ENCODE results near the gene IL16. TPM values are rescaled to one million over a fixed set of nuclear protein-coding genes. Genes with fewer than 3 reads are reported as not detected.

Gene IL16
- polyA plus RNA-seq, 6 donors from 2014 or later: 146 to 315 (median 222) TPM

DNA sequence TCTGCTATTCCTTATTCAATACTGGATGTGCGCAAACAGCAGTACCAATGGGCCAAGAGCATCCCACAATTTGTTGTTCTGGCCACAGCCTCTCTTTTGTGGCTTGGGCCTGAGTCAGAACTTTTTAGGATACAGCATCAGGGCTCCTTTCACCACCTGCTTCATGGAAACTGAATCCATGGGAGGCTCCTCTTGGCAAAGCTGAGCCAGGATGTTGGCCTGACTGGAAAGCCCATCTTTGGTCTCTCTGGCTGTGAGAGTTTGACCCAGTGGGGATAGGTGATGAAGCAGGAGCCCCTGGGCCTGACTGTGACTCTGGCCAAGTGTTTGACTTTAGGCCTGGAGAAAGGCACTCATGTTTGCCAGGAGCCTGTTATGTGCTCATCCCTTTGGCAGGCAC lies 27.6 kb downstream of the IL16 start:
- H3K27me3 Mint-ChIP-seq: peaks cover 9 to 25% (median 11%) of the 10 kb centered on the region in 3 donors
- DNase-seq: no peak
- H3K36me3 Mint-ChIP-seq: no peaks in the 10 kb centered on the region
- H3K4me1 Mint-ChIP-seq: no peaks in the 10 kb centered on the region
- H3K9me3 Mint-ChIP-seq: no peaks in the 10 kb centered on the region
- H3K4me3 Mint-ChIP-seq: no peak overlapping the region
- no peak for ATAC-seq (ENCODE audit: low read depth in 2 of 2)
- H3K27ac Mint-ChIP-seq: no peak overlapping the region

DNA sequence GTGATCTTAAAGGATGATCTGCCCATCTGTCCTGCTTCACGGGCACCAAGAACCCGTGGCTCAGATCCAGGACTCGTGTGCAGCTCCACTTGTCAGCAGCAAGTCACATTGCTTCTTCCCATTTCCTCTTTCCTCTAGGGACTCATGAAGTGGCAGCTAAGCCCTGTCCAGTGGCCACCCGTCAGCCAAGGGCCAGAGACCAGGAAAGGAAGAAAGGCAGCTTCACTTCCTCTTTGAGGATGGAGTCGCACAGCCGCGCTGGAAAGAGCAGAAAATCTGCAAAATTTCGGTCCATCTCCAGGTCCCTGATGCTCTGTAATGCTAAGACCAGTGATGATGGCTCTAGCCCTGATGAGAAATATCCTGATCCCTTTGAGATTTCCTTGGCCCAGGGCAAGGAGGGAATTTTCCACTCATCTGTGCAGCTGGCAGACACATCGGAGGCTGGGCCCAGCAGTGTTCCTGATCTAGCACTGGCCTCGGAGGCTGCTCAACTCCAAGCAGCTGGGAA lies 28.5 kb downstream of the IL16 start:
- H3K9me3 Mint-ChIP-seq: no peaks in the 10 kb centered on the region
- DNase-seq: no peak
- ATAC-seq (ENCODE audit: low read depth in 2 of 2): no peak

DNA sequence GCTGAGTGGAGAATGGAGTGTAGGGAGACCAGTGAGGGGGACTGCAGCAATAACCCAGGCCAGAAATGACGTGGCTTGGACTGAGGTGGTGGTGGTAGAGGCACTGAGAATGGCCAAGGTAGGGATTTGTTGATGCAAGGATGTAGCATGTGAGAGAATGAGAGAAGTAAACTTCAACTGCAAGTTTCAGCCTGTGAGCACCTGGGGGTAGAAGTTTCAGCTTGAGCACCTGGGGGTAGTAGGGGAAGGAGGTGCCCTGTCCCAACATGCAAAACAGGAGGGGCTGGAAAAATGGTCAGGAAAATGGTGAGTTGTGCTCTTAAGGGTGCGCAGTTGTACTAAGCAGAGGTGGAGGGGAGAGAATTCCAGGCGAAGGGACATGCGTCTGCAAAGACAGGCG lies 31.0 kb downstream of the IL16 start:
- Mint-ChIP-seq H3K4me1 (no peaks in the 10 kb centered on the region), H3K4me3 (no peak overlapping the region), H3K9me3 (peaks cover 0 to 7% (median 2%) of the 10 kb centered on the region in 7 donors), H3K27me3 (peaks cover 0 to 5% (median 0%) of the 10 kb centered on the region in 3 donors), H3K36me3 (peaks cover 0 to 6% of the 10 kb centered on the region in 2 donors), H3K27ac (no peak overlapping the region)
- ATAC-seq (ENCODE audit: low read depth in 2 of 2) (no peak), DNase-seq (no peak)

More for the DNA sequence above, 28.5 kb downstream of the IL16 start:
- Mint-ChIP-seq H3K27me3 (peaks cover 1 to 18% (median 11%) of the 10 kb centered on the region in 3 donors), H3K4me1 (no peaks in the 10 kb centered on the region), H3K4me3 (no peak overlapping the region), H3K27ac (peak overlapping the region in 1 of 6 donors; percentile 8), H3K36me3 (no peaks in the 10 kb centered on the region)

DNA sequence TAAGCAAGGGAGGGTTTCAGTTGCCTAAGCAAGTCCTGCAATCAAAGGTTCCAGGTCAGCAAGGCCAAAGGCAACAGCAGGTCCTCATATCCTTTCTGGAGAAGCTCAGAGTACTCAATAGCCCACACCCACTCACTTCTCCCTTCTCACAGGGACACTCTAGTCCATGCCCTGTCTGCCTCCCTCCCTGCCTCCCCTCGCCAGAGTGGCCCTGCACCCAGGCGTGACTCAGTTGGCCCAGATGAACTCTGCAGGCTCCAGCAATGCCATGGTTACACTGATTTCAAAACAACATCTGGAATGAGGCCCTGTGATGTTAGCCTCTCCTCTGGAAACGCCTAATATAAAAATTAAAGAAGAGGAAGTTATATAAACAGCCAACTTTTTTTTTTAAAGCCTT lies 32.9 kb downstream of the IL16 start:
- H3K4me3 Mint-ChIP-seq: no peak overlapping the region
- H3K4me1 Mint-ChIP-seq: no peaks in the 10 kb centered on the region
- H3K27ac Mint-ChIP-seq: no peak overlapping the region

DNA sequence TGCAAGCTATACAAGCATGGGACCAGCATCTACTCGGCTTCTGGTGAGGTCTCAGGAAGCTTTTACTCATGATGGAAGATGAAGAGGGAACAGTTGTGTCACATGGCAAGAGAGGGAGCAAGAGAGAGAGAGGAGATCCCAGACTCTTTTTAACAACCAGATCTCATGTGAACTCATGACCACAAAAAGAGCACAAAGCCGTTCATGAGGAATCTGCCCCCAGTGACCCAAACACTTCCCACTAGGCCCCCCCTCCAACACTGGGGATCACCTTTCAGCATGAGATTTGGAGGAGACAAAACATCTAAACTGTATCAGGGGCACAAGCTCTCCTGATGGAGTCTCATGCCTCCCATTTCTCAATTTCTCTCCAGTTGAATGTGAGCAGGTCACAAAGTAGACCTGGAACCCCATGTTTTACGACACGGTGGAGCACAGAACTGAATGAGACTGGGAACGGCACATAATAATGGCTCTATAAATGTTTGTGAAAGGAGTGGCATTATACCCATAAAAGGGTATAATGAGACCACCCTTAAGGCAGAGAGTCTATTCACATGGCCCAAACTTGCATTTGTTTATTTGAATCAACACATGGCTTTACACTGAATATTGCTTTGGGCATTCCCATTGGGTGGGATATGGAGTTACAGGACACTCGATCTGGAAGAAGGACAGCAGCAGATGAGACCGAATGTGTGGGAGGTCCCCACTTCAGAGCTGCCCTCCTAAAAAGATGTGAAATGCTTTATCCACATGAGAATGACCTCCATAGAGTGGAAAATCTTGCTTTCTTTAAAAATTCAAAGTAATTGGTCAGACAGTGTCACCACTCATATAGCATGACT lies 38.8 kb downstream of the IL16 start:
- no peaks in the 10 kb centered on the region for H3K27me3 Mint-ChIP-seq
- DNase-seq: no peak
- peaks cover 0 to 17% of the 10 kb centered on the region in 2 donors for H3K36me3 Mint-ChIP-seq
- H3K4me3 Mint-ChIP-seq: no peak overlapping the region
- H3K27ac Mint-ChIP-seq: no peak overlapping the region
- H3K9me3 Mint-ChIP-seq: peaks cover 0 to 28% (median 10%) of the 10 kb centered on the region in 7 donors
- H3K4me1 Mint-ChIP-seq: no peaks in the 10 kb centered on the region
- ATAC-seq (ENCODE audit: low read depth in 2 of 2): no peak

More for the DNA sequence above, 32.9 kb downstream of the IL16 start:
- DNase-seq (no peak), ATAC-seq (ENCODE audit: low read depth in 2 of 2) (no peak)
- Mint-ChIP-seq H3K9me3 (peaks cover 0 to 20% (median 5%) of the 10 kb centered on the region in 7 donors), H3K27me3 (peaks cover 0 to 5% (median 0%) of the 10 kb centered on the region in 3 donors), H3K36me3 (peaks cover 0 to 7% of the 10 kb centered on the region in 2 donors)

DNA sequence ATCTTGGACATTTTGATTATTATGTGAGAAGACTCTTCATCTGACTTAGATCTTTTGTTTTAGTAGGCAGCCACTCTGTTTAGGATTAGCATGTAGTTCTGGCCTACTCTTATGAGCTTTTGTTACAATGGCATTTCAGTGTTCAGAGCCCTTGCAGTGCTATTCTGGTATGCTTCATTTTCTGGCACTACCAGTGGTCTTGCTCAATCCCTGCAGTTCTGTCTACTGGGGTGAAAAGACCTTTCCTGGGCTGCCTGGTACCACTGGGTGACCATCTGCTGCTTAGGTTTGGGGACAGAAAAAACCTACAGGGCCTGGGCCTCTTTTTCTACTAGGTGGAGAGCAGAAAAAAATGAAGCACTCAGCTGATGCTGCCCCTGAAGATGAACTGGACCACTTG lies 42.5 kb downstream of the IL16 start:
- ATAC-seq (ENCODE audit: low read depth in 2 of 2) (no peak), DNase-seq (no peak)
- H3K4me3 Mint-ChIP-seq: no peak overlapping the region
- no peaks in the 10 kb centered on the region for H3K4me1 Mint-ChIP-seq
- peaks cover 3 to 40% (median 32%) of the 10 kb centered on the region in 7 donors for H3K9me3 Mint-ChIP-seq
- no peak overlapping the region for H3K27ac Mint-ChIP-seq
- H3K27me3 Mint-ChIP-seq: no peaks in the 10 kb centered on the region
- H3K36me3 Mint-ChIP-seq: peaks cover 16 to 18% of the 10 kb centered on the region in 2 donors

DNA sequence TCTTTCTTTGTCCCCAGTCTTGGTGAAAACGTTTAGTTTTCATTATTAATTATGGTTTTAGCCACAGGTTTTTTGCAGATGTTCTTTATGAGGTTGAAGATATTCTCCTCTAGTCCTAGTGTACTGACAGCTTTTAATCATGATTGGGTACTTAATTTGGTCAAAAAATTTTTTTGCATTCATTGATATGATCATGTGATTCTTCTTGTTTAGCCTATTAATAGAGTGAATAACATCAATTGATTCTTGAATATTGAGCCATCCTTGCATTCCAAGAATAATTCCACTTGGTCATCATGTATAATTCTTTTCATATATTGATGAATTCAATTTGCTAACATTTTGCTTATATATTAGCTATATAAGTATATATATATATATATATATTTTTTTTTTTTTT lies 46.1 kb downstream of the IL16 start:
- no peak overlapping the region for H3K4me3 Mint-ChIP-seq
- H3K9me3 Mint-ChIP-seq: peaks cover 3 to 56% (median 44%) of the 10 kb centered on the region in 7 donors
- DNase-seq (no peak), ATAC-seq (ENCODE audit: low read depth in 2 of 2) (no peak)
- no peaks in the 10 kb centered on the region for H3K27me3 Mint-ChIP-seq
- peaks cover 21 to 46% of the 10 kb centered on the region in 2 donors for H3K36me3 Mint-ChIP-seq
- no peak overlapping the region for H3K27ac Mint-ChIP-seq
- no peaks in the 10 kb centered on the region for H3K4me1 Mint-ChIP-seq

DNA sequence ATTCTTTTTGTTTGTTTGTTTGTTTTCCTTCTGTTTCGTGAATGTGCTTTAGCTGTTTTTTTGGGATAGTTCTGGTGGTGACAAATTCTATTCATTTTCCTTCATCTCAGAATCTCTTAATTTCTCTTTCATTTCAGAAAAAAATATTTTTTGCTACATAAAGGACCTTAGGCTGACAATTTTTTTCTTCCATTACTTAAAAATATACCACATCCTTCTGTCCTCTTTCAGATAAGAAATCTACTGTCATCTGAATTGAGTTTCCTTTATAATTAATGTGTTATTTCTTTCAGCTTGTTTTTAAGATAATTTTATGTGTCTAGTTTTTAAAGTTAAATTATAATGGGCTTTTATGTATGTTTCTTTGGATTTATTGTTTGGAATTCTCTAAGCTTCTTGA lies 47.6 kb downstream of the IL16 start:
- Mint-ChIP-seq H3K9me3 (peaks cover 3 to 54% (median 44%) of the 10 kb centered on the region in 7 donors), H3K4me1 (no peaks in the 10 kb centered on the region), H3K36me3 (peaks cover 21 to 46% of the 10 kb centered on the region in 2 donors), H3K4me3 (no peak overlapping the region), H3K27ac (no peak overlapping the region), H3K27me3 (no peaks in the 10 kb centered on the region)
- ATAC-seq (ENCODE audit: low read depth in 2 of 2) (no peak), DNase-seq (no peak)

DNA sequence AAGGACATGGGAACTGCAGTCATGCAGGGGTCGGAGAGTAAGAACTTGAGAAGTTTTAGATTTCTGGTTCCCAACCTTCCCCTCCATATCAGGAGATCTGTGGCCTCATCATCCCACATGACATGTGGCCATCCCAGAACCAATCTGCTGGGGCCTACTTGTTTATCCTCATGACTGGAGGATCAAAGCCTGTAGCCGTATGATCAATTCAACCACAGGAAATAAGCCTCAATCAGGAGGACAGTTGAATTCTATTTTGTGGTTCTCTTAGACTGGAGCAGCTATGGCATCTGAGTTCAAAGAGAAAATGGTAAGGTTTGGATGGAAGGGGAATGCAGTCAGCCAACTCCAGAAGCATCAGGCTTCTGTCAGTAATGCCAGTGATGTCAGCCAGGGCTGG lies 57.2 kb downstream of the IL16 start:
- H3K27ac Mint-ChIP-seq: no peak overlapping the region
- H3K9me3 Mint-ChIP-seq: peaks cover 0 to 10% (median 7%) of the 10 kb centered on the region in 7 donors
- H3K27me3 Mint-ChIP-seq: peaks cover 0 to 23% (median 9%) of the 10 kb centered on the region in 3 donors

DNA sequence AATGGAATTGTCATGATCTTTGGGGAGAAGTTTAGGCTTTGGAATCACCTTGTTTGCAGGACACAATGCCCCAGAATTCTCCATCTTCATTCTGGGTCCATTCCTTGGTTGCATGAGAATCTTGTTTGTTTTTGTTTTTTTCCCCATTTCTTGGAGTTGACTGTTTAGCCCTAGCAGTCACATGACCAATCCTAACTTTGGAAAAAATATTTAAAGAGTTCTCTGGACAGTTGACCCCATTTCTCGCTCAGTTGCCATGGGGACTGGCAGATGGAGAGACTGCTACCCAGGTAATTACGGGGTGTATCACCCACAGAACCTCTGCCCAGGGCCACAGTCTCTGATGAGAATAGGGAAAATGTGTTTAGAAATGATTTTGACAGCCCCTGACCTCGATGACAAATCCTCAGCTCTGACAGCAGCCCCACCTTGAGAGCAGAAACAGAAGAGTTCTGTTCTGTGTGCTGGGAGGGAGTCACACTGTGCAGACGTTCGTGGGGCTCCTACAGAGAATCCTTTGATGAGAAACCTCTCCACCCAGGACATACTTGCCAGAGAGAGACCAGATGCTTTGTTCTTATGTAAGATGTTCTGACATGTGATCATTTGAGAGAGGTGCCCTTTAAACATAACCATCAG lies 57.7 kb downstream of the IL16 start:
- H3K9me3 Mint-ChIP-seq: peaks cover 0 to 10% (median 7%) of the 10 kb centered on the region in 7 donors
- H3K27me3 Mint-ChIP-seq: peaks cover 0 to 23% (median 9%) of the 10 kb centered on the region in 3 donors
- ATAC-seq (ENCODE audit: low read depth in 2 of 2) (no peak), DNase-seq (no peak)
- no peak overlapping the region for H3K4me3 Mint-ChIP-seq
- no peaks in the 10 kb centered on the region for H3K4me1 Mint-ChIP-seq
- no peak overlapping the region for H3K27ac Mint-ChIP-seq
- H3K36me3 Mint-ChIP-seq: peaks cover 0 to 8% of the 10 kb centered on the region in 2 donors

More for the DNA sequence above, 57.2 kb downstream of the IL16 start:
- Mint-ChIP-seq H3K36me3 (peaks cover 0 to 8% of the 10 kb centered on the region in 2 donors), H3K4me3 (no peak overlapping the region), H3K4me1 (no peaks in the 10 kb centered on the region)
- no peak for DNase-seq
- no peak for ATAC-seq (ENCODE audit: low read depth in 2 of 2)

DNA sequence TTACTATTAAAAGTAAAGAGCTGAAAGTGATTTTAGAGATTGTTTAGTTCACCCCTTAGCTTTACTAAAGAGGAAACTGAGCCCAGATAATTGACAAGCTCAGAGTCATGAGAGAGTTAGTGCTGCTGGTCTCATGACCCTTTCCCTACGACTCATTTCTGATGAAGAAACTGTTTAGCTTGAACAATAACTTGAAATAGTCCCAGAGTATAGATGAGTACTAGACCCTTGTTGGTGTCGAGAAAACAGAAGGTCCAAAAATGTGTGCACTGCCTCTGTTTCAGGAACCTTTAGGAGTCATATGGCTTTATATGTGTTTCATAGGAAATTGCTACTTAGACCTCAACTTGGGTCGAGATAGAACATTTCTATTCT lies 58.2 kb downstream of the IL16 start:
- Mint-ChIP-seq H3K9me3 (peaks cover 0 to 10% (median 6%) of the 10 kb centered on the region in 7 donors), H3K4me1 (no peaks in the 10 kb centered on the region), H3K4me3 (no peak overlapping the region), H3K27ac (no peak overlapping the region), H3K36me3 (peaks cover 0 to 8% of the 10 kb centered on the region in 2 donors), H3K27me3 (peaks cover 0 to 23% (median 9%) of the 10 kb centered on the region in 3 donors)
- ATAC-seq (ENCODE audit: low read depth in 2 of 2): no peak
- no peak for DNase-seq

DNA sequence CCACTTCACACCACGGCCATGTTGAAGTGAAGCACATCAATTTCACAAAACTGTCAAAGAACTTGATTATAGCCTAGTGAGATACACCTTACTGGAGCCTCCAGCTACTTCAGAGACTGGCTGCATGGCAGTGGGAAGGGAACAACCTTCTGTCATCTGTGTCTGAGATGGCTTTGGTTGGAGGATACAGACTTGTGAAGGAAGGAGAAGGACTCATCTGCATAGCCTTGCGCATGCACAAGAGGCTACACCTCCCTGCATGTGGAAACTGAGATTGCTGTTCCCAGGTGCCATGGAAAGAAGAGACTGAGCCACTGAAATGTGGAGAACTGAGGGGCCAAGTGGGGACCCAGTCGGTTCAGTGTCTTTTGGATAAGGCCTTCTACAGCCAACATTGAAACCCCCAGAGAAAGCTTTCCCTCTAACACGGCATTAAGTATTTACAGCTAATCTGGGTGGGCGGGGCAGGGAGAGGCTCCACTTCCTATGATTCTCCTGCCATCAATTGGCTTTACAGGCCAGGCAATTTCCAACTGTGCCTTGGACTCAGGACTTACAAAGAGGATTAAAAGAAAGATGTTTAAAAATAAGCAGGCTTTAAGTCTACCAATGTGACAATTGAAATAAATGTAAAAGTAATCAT lies 58.8 kb downstream of the IL16 start:
- no peaks in the 10 kb centered on the region for H3K4me1 Mint-ChIP-seq
- no peak for DNase-seq
- H3K27me3 Mint-ChIP-seq: peaks cover 0 to 20% (median 9%) of the 10 kb centered on the region in 3 donors
- H3K36me3 Mint-ChIP-seq: peaks cover 0 to 3% of the 10 kb centered on the region in 2 donors
- H3K9me3 Mint-ChIP-seq: peaks cover 0 to 7% (median 2%) of the 10 kb centered on the region in 7 donors
- no peak overlapping the region for H3K27ac Mint-ChIP-seq
- no peak overlapping the region for H3K4me3 Mint-ChIP-seq
- no peak for ATAC-seq (ENCODE audit: low read depth in 2 of 2)

DNA sequence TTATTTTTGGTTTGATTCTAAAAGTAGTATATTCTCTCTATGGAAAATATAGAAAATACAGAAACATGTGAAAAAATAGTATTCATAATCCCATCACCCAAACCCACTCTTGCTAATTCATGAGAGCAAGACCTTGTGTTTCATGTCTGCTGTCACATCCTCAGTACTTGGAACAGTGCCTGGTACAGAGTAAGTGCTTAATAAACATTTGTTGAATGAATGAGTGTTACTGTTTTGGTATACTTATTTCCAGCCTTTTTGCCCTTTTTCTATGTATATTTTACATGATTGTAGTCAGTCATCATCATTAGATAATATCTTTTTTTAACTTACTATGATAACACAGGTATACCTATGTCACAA lies 59.3 kb downstream of the IL16 start:
- Mint-ChIP-seq H3K27me3 (peaks cover 0 to 15% (median 9%) of the 10 kb centered on the region in 3 donors), H3K9me3 (peaks cover 0 to 6% (median 2%) of the 10 kb centered on the region in 7 donors), H3K4me1 (no peaks in the 10 kb centered on the region)

More for the DNA sequence above, 59.3 kb downstream of the IL16 start:
- no peaks in the 10 kb centered on the region for H3K36me3 Mint-ChIP-seq
- no peak overlapping the region for H3K27ac Mint-ChIP-seq
- DNase-seq: no peak
- ATAC-seq (ENCODE audit: low read depth in 2 of 2): no peak
- no peak overlapping the region for H3K4me3 Mint-ChIP-seq

Measured in naive B cell (primary cell).